Esophagus muscularis mucosa (tissue), 4 donors: ENCODE results near the gene MOSMO. TPM values are rescaled to one million over a fixed set of nuclear protein-coding genes. Genes with fewer than 3 reads are reported as not detected.

Experiments
- DNase-seq: peaks from one replicate; pipeline ENCODE4 v3.0.0-alpha.2; 2017; ENCODE audit errors: extremely low spot score
- H3K27ac ChIP-seq, 4 donors: fragments of 200-600 bp; sonication (generic); replicated peaks in 1 of 4; 1 replicate in 3 of 4; 2 replicates in 1 of 4; pipeline ENCODE4 v1.5.1; 2016 to 2019; ENCODE audit warnings: mild to moderate bottlenecking in 1 of 4
- H3K27me3 ChIP-seq, 4 donors: fragments of 200-600 bp; sonication (generic); one replicate each; pipeline versions ENCODE4 v1.5.1 to v1.6.0; 2016 to 2019
- H3K36me3 ChIP-seq, 4 donors: fragments of 200-600 bp; sonication (generic); one replicate each; pipeline ENCODE4 v1.5.1; 2016 to 2019
- H3K4me1 ChIP-seq, 4 donors: fragments of 200-600 bp; sonication (generic); one replicate each; pipeline ENCODE4 v1.5.1; 2016 to 2019
- H3K4me3 ChIP-seq, 4 donors: fragments of 200-600 bp; sonication (generic); 1 replicate in 2 of 4; 2 replicates in 2 of 4; pipeline ENCODE4 v1.5.1; 2016 to 2019; ENCODE audit warnings: mild to moderate bottlenecking in 4 of 4, moderate library complexity in 1 of 4
- H3K9me3 ChIP-seq, 4 donors: fragments of 200-600 bp; sonication (generic); 1 replicate in 3 of 4; 2 replicates in 1 of 4; pipeline ENCODE4 v1.5.1; 2016 to 2019
- EP300 ChIP-seq: sonication (generic); formaldehyde crosslinking; IDR thresholded peaks from one replicate; pipeline ENCODE4 v1.6.1; 2017; ENCODE audit warnings: antibody characterized with exemption
- POLR2A ChIP-seq: fragments of 450-650 bp; IDR thresholded peaks from one replicate; pipeline ENCODE4 v1.6.1; 2017; ENCODE audit warnings: antibody characterized with exemption, moderate library complexity, mild to moderate bottlenecking, low read depth
- POLR2AphosphoS5 ChIP-seq, 2 donors: sonication (generic); formaldehyde crosslinking; IDR thresholded peaks; one replicate each; pipeline ENCODE4 v1.6.1; 2017; ENCODE audit warnings: antibody characterized with exemption in 2 of 2
- WGBS: methylation state at CpG from one replicate; pipeline ENCODE4 v1.1.5; 2018; 5-methylcytosine and 5-hydroxymethylcytosine counted together
- intact Hi-C: fragments of 100-400 bp; cut with DNase I; formaldehyde crosslinking; loops from one replicate; pipeline ENCODE4 v1.15.1; 2023
- total RNA-seq, 4 donors: library from RNA; depleted of rRNA; stranded (reverse); fragments of >200 nt; gene quantifications; one replicate each; pipeline versions ENCODE4 v1.1.0 to v1.2.1, GENCODE V29; 2016
- TF ChIP-seq, protein P1 (sequence below), 3 experiments: fragments of 200-600 bp in 2 of 3; fragments of 450-650 bp in 1 of 3; sonication (generic) in 2 of 3; IDR thresholded peaks; one replicate each; pipeline ENCODE4 v1.5.1; 2017 to 2019; ENCODE audit warnings: antibody characterized with exemption in 3 of 3, mild to moderate bottlenecking in 2 of 3, moderate library complexity in 1 of 3

Gene MOSMO
- total RNA-seq, 4 donors from 2014 or later = 15.1 to 21.6 (median 17.6) TPM

DNA sequence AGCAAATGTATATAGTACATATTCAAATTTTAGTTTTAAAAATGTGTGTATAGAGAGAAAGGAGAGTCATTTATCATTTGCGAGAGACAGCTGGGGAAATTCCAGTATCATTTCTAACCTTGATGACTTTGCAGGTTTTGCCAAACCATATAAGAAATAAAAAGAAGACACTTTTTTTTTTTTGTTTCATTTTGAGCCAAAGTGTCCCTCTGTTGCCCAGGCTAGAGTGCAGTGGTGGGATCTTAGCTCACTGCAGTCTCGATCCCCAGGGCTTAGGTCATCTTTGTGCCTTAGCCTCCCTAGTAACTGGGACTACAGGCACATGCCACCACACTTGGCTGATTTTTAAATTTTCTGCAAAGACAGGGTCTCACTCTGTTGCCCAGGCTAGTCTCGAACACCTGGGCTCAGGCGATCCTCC, 46.0 kb downstream of the MOSMO start:
- Histone ChIP-seq H3K9me3 (no peaks in the 10 kb centered on the region), H3K36me3 (no peaks in the 10 kb centered on the region), H3K27me3 (no peaks in the 10 kb centered on the region), H3K4me1 (no peaks in the 10 kb centered on the region), H3K27ac (no peak overlapping the region), H3K4me3 (no peak overlapping the region)
- no peak for DNase-seq
- TF ChIP-seq POLR2AphosphoS5 (IDR thresholded peaks at IDR 0.05) = no peak
- TF ChIP-seq, protein P1, sequence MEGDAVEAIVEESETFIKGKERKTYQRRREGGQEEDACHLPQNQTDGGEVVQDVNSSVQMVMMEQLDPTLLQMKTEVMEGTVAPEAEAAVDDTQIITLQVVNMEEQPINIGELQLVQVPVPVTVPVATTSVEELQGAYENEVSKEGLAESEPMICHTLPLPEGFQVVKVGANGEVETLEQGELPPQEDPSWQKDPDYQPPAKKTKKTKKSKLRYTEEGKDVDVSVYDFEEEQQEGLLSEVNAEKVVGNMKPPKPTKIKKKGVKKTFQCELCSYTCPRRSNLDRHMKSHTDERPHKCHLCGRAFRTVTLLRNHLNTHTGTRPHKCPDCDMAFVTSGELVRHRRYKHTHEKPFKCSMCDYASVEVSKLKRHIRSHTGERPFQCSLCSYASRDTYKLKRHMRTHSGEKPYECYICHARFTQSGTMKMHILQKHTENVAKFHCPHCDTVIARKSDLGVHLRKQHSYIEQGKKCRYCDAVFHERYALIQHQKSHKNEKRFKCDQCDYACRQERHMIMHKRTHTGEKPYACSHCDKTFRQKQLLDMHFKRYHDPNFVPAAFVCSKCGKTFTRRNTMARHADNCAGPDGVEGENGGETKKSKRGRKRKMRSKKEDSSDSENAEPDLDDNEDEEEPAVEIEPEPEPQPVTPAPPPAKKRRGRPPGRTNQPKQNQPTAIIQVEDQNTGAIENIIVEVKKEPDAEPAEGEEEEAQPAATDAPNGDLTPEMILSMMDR (IDR thresholded peaks at IDR 0.05) = no peak
- TF ChIP-seq EP300 = no peak
- no peak for TF ChIP-seq POLR2A
- 94% methylated on average over 4 of the region's 4 CpGs for WGBS
- intact Hi-C loops = no loop called here

DNA sequence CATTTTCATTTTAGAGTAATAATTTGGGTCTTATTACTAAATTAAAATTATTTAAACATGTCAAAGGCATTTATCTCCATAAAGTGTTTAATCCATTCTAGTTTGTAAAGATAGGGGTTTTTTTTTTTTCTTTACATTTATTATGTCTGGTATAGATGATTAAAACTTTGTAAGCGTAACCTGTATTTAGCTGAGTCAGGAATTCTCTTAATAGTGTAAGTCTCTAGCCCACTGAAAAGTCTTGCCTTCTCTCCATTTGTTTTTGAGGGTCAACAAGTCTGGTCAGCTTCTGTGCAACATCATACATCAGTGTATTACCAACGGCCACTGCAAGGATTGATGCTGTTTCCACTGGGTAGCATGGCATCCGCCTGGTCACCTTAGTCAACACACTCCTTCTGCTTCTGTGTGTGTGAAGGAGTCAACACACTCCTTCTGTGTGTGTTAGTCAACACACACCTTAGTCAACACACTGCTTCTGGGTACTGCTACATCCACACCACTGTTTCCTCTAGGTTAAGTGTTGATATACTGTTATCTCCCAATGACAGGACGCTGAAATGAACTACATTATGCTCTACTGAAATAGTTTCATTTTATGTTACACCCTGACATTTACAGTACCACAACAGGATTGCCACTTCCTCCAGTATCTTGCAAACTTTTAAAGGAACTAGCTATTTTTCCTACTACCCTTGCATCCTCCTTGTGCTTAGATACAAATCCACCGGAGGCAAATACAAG, 47.1 kb downstream of the MOSMO start:
- intact Hi-C loops = no loop called here
- TF ChIP-seq POLR2AphosphoS5 (IDR thresholded peaks at IDR 0.05) = no peak
- TF ChIP-seq, protein P1 (IDR thresholded peaks at IDR 0.05) = no peak
- no peak for TF ChIP-seq EP300
- no peak for TF ChIP-seq POLR2A
- Histone ChIP-seq H3K9me3 (no peaks in the 10 kb centered on the region), H3K36me3 (no peaks in the 10 kb centered on the region), H3K27ac (no peak overlapping the region), H3K4me3 (no peak overlapping the region), H3K4me1 (no peaks in the 10 kb centered on the region), H3K27me3 (no peaks in the 10 kb centered on the region)
- DNase-seq = no peak
- WGBS = 87% methylated on average over 5 of the region's 5 CpGs

DNA sequence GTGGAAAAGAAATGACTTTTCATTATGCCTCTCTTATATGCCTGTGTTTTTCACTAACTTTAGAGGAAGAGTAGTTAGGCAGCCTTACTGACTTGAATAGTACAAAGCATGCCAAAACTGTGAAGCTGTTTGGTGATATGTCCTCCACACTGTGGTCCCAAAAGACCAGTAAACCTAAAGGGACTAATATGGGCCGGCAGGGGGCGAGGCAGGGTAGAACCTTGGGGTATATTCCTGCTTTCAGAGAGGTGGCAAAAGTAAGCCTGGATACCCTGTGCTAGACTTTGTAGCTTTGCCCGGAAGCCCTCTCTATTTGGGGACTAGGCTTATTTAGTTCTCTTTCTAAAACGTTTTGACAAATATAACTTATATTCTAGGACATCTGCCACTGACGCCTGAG, 48.0 kb downstream of the MOSMO start:
- H3K4me3 ChIP-seq = no peak overlapping the region
- no peak for TF ChIP-seq POLR2AphosphoS5 (IDR thresholded peaks at IDR 0.05)
- no peak for TF ChIP-seq EP300
- TF ChIP-seq POLR2A = no peak
- TF ChIP-seq, protein P1 (IDR thresholded peaks at IDR 0.05) = no peak
- H3K4me1 ChIP-seq = no peaks in the 10 kb centered on the region
- 79% methylated on average over 5 of the region's 5 CpGs for WGBS
- no peaks in the 10 kb centered on the region for H3K9me3 ChIP-seq
- intact Hi-C loops = no loop called here
- no peaks in the 10 kb centered on the region for H3K27me3 ChIP-seq
- no peak for DNase-seq
- H3K27ac ChIP-seq = no peak overlapping the region
- H3K36me3 ChIP-seq = no peaks in the 10 kb centered on the region

DNA sequence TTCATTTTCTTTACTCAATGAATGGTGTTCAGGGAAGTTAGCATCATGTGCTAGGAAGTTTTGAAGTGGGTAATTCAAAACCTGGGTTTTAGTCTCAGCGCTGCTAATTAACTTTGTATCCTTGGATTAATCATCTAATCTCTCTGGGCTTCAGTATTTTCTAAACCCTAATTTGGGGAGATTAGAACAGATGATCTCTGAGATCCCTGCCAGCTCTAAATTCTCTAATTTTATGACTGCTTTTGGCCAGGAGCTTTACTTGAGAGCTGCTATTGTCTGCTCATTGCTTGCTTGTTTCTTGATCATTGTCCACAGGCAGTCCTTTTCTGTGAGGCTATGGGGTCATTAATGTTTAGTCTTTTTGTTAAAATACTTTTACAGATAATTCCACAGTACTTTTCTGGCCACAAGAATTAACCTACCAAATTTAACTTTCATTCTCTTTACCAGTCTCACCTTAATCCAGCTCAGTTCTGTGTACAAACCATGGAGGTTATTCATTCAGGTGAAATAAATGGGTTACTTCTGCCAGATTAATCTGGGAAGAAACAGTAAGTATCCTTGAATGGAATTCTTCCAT, 56.1 kb downstream of the MOSMO start:
- H3K27ac ChIP-seq = no peak overlapping the region
- H3K27me3 ChIP-seq = no peaks in the 10 kb centered on the region
- no peaks in the 10 kb centered on the region for H3K9me3 ChIP-seq
- TF ChIP-seq POLR2AphosphoS5 (IDR thresholded peaks at IDR 0.05) = no peak
- TF ChIP-seq, protein P1 (IDR thresholded peaks at IDR 0.05) = no peak
- no peak for TF ChIP-seq EP300
- no peak for TF ChIP-seq POLR2A
- intact Hi-C loops = no loop called here
- no peaks in the 10 kb centered on the region for H3K36me3 ChIP-seq
- H3K4me3 ChIP-seq = no peak overlapping the region
- 94% methylated on average over 1 of the region's 1 CpG for WGBS
- DNase-seq = no peak
- peaks cover 0 to 12% (median 5%) of the 10 kb centered on the region in 4 donors for H3K4me1 ChIP-seq
